HCT116 (cell line): Measurements from ENCODE around the gene POU2F3. TPM values are rescaled to one million over a fixed set of nuclear protein-coding genes. Genes with fewer than 3 reads are reported as not detected.

Source experiments
- ATAC-seq: fragments of 200-7000 bp; cut with Tn5 transposase; 2 replicates; pipeline ENCODE4 v1.9.1; 2020; ENCODE audit warnings: mild to moderate bottlenecking, moderate library complexity
- BruUV-seq: library from RNA; stranded (reverse); fragments of 400-500 nt; replicated peaks from 2 replicates; lab custom pipeline; 2021; lab: Mats Ljungman, UMichigan
- CTCF ChIA-PET: fragments of 300-600 bp; sonication (Branson Sonifier 250); formaldehyde crosslinking; loops from one replicate; lab custom pipeline; 2021; ENCODE audit warnings: antibody characterized with exemption; lab: Charles Lee
- POLR2A ChIA-PET: fragments of 300-600, 350-600 bp; sonication (Branson Sonifier 250); formaldehyde crosslinking; loops from one replicate; lab custom pipeline; 2021; ENCODE audit warnings: antibody characterized with exemption; lab: Charles Lee
- RAD21 ChIA-PET, 2 experiments: fragments of 300-600 bp; sonication (Branson Sonifier 250); formaldehyde crosslinking; loops; one replicate each; lab custom pipeline; 2023; ENCODE audit warnings: low total read pairs in 2 of 2; ENCODE audit not compliant: uncharacterized antibody in 2 of 2, unreplicated experiment in 2 of 2, low non-redundant PET in 1 of 2; lab: Charles Lee
- DNase-seq: peaks from one replicate; pipeline ENCODE4 v3.0.0-alpha.2; 2010; ENCODE audit warnings: low read depth, low spot score
- H2AFZ ChIP-seq: fragments of 200-600 bp; shearing (Covaris generic), sonication (generic); 2 replicates; pipeline ENCODE4 v1.6.1; 2017; ENCODE audit warnings: low read depth, mixed run types, mixed read lengths, antibody characterized with exemption, low read length; ENCODE audit not compliant: poor library complexity, severe bottlenecking
- H3K27ac ChIP-seq: 2 replicates; pipeline ENCODE4 v1.5.1; 2012; ENCODE audit warnings: low read depth, low read length
- H3K27me3 ChIP-seq: fragments of 200-600 bp; sonication (generic); 2 replicates; pipeline ENCODE4 v1.6.1; 2016; ENCODE audit warnings: mixed run types, low read length, mixed read lengths; ENCODE audit not compliant: insufficient read depth
- H3K36me3 ChIP-seq, 2 experiments: fragments of 200-500 bp in 1 of 2; fragments of 200-600 bp in 1 of 2; sonication (Bioruptor generic) in 1 of 2; sonication (generic) in 1 of 2; 2 replicates each; pipeline versions ENCODE4 v1.5.1 to v1.6.1; 2014 to 2016; ENCODE audit warnings: low read length in 2 of 2, inconsistent platforms in 1 of 2, mixed read lengths in 1 of 2, mixed run types in 1 of 2; ENCODE audit not compliant: insufficient read depth in 2 of 2, control insufficient read depth in 1 of 2
- H3K4me1 ChIP-seq, 2 experiments: fragments of 200-600 bp in 1 of 2; sonication (generic) in 1 of 2; 2 replicates each; pipeline versions ENCODE4 v1.5.1 to v1.6.1; 2012 to 2017; ENCODE audit warnings: low read length in 2 of 2, inconsistent platforms in 1 of 2, mild to moderate bottlenecking in 1 of 2, mixed read lengths in 1 of 2, mixed run types in 1 of 2, moderate library complexity in 1 of 2; ENCODE audit not compliant: insufficient read depth in 2 of 2, control insufficient read depth in 1 of 2
- H3K4me2 ChIP-seq: fragments of 200-600 bp; sonication (generic); 2 replicates; pipeline ENCODE4 v1.6.1; 2017; ENCODE audit warnings: mixed run types, low read length, mixed read lengths
- H3K4me3 ChIP-seq, 2 experiments: fragments of 200-600 bp in 1 of 2; sonication (generic) in 1 of 2; replicated peaks in 1 of 2; 2 replicates each; pipeline ENCODE4 v1.5.1; 2011 to 2016; ENCODE audit warnings: low read length in 2 of 2, control low read depth in 1 of 2, low read depth in 1 of 2, mild to moderate bottlenecking in 1 of 2, mixed read lengths in 1 of 2, mixed run types in 1 of 2
- H3K79me2 ChIP-seq: fragments of 200-600 bp; sonication (generic); 2 replicates; pipeline ENCODE4 v1.6.1; 2017; ENCODE audit warnings: mild to moderate bottlenecking, mixed run types, low read length, moderate library complexity, mixed read lengths; ENCODE audit not compliant: insufficient read depth
- H3K9ac ChIP-seq: fragments of 200-600 bp; sonication (generic); 2 replicates; pipeline ENCODE4 v1.6.1; 2016; ENCODE audit warnings: low read length, mixed read lengths
- H3K9me2 ChIP-seq: fragments of 200-600 bp; sonication (generic), shearing (Covaris generic); 2 replicates; pipeline ENCODE4 v1.6.1; 2017; ENCODE audit warnings: mixed run types, mild to moderate bottlenecking, moderate library complexity; ENCODE audit not compliant: insufficient read depth
- H3K9me3 ChIP-seq, 2 experiments: fragments of 200-500 bp in 1 of 2; fragments of 200-600 bp in 1 of 2; sonication (Bioruptor generic) in 1 of 2; sonication (generic) in 1 of 2; 2 replicates each; pipeline ENCODE4 v1.6.1; 2014 to 2017; ENCODE audit warnings: low read length in 2 of 2, mixed read lengths in 2 of 2, inconsistent platforms in 1 of 2, low read depth in 1 of 2, mild to moderate bottlenecking in 1 of 2, mixed run types in 1 of 2, moderate library complexity in 1 of 2; ENCODE audit not compliant: control insufficient read depth in 1 of 2, insufficient read depth in 1 of 2
- H4K20me1 ChIP-seq: fragments of 200-600 bp; sonication (generic), shearing (Covaris generic); 2 replicates; pipeline ENCODE4 v1.6.1; 2017; ENCODE audit warnings: mixed run types, mild to moderate bottlenecking, moderate library complexity; ENCODE audit not compliant: insufficient read depth
- CEBPB ChIP-seq: IDR thresholded peaks from 2 replicates; pipeline ENCODE4 v1.6.1; 2012; ENCODE audit warnings: low read depth
- CTCF ChIP-seq, 3 experiments: fragments of 200-600 bp in 1 of 3; sonication (generic) in 1 of 3; IDR thresholded peaks in 2 of 3; conservative IDR thresholded peaks in 1 of 3; 2 replicates each; pipeline ENCODE4 v1.5.1; 2012 to 2017; ENCODE audit warnings: low read depth in 2 of 3, low read length in 2 of 3, antibody characterized with exemption in 1 of 3, borderline replicate concordance in 1 of 3, control low read depth in 1 of 3, mild to moderate bottlenecking in 1 of 3, mixed read lengths in 1 of 3, mixed run types in 1 of 3, moderate library complexity in 1 of 3; ENCODE audit not compliant: insufficient read depth in 1 of 3
- EZH2 ChIP-seq: fragments of 200-600 bp; sonication (generic); IDR thresholded peaks from 2 replicates; pipeline ENCODE4 v1.6.1; 2017; ENCODE audit warnings: antibody characterized with exemption, mixed run types
- POLR2A ChIP-seq: IDR thresholded peaks from 2 replicates; pipeline ENCODE4 v1.7.0; 2011; ENCODE audit warnings: borderline replicate concordance; ENCODE audit not compliant: insufficient read depth, insufficient read length; ENCODE audit errors: extremely low read depth
- RAD21 ChIP-seq: IDR thresholded peaks from 2 replicates; pipeline ENCODE4 v1.6.1; 2012; ENCODE audit warnings: low read depth, mild to moderate bottlenecking
- REST ChIP-seq: IDR thresholded peaks from 2 replicates; pipeline ENCODE4 v1.6.1; 2012; ENCODE audit warnings: low read depth
- SIN3A ChIP-seq: IDR thresholded peaks from 2 replicates; pipeline ENCODE4 v1.6.1; 2012; ENCODE audit warnings: low read depth
- TCF7L2 ChIP-seq: IDR thresholded peaks from 2 replicates; pipeline ENCODE4 v1.7.0; 2011; ENCODE audit warnings: borderline replicate concordance, inconsistent platforms; ENCODE audit not compliant: insufficient read depth, insufficient read length; ENCODE audit errors: extremely low read depth
- YY1 ChIP-seq: IDR thresholded peaks from 2 replicates; pipeline ENCODE4 v1.6.1; 2011; ENCODE audit warnings: low read length, low read depth, moderate library complexity, mild to moderate bottlenecking; ENCODE audit not compliant: insufficient replicate concordance; ENCODE audit errors: extremely low read depth
- ZFX ChIP-seq: fragments of 450-650 bp; IDR thresholded peaks from 2 replicates; pipeline ENCODE4 v1.6.1; 2017
- intact Hi-C: fragments of 100-400 bp; cut with micrococcal nuclease; formaldehyde crosslinking; loops from 2 replicates; pipeline ENCODE4 v1.10.0; 2022
- total RNA-seq: library from RNA; stranded (reverse); gene quantifications from one replicate; pipeline ENCODE4 v1.2.1, GENCODE V29; 2021; ENCODE audit not compliant: unreplicated experiment

POU2F3 gene
- total RNA-seq, 1 experiment from 2014 or later: 0.15 TPM

- ATAC-seq (peak; percentile 59; the same call in 1 of the 2 replicates), DNase-seq (no peak)
- Histone ChIP-seq H3K27me3 (no peaks in the 10 kb centered on the region; the same call in 1 of the 2 replicates), H3K9ac (no peak overlapping the region), H4K20me1 (no peaks in the 10 kb centered on the region), H3K9me2 (no peaks in the 10 kb centered on the region), H3K9me3 (no peaks in the 10 kb centered on the region), H3K4me3 (no peak overlapping the region), H3K27ac (no peak overlapping the region), H3K79me2 (no peaks in the 10 kb centered on the region), H3K4me1 (no peaks in the 10 kb centered on the region), H3K4me2 (no peak overlapping the region), H2AFZ (no peak overlapping the region), H3K36me3 (no peaks in the 10 kb centered on the region)
- ChIA-PET RAD21 (no interaction called here), CTCF (interaction anchor here (1.1 to 11.9 kb wide), 5 partner anchors 17 to 72 kb away, joined by 3 to 240 read pairs (median 4); no protein-coding TSS in a partner anchor), POLR2A (no interaction called here)
- TF ChIP-seq YY1 (no peak), ZFX (no peak), TCF7L2 (no peak), EZH2 (no peak), POLR2A (no peak), CEBPB (no peak), CTCF (IDR thresholded peaks at IDR 0.05 in 2 of 3, conservative IDR thresholded peaks at IDR 0.05 in 1 of 3; ENCODE audit: borderline replicate concordance in 1 of 3, insufficient read depth in 1 of 3, low read depth in 2 of 3, low read length in 2 of 3) (peak; percentile 68 to 78 (median 72)), REST (no peak), RAD21 (peak; percentile 85), SIN3A (no peak)
- intact Hi-C loops: loop anchor here (1.0 to 2.0 kb wide), 2 partner anchors 57 to 563 kb away; no protein-coding TSS in a partner anchor
- BruUV-seq: TSS peak; percentile 46
These were observed 10.2 kb upstream of the POU2F3 start for GRCh38 chr11:120229451-120230424.
